Stimulated activated CD4-positive, alpha-beta T cell treated with anti-CD3 and anti-CD28 coated beads, Interleukin-15, amount 100 ng/mL, for 48 hours (primary cell): Measurements from ENCODE around the gene EYA2.

ENCODE experiments used
- DNase-seq, 2 donors: peaks; one replicate each; pipeline ENCODE4 v3.0.0-alpha.2; 2020; ENCODE audit warnings: low read depth in 2 of 2

Gene EYA2

DNA sequence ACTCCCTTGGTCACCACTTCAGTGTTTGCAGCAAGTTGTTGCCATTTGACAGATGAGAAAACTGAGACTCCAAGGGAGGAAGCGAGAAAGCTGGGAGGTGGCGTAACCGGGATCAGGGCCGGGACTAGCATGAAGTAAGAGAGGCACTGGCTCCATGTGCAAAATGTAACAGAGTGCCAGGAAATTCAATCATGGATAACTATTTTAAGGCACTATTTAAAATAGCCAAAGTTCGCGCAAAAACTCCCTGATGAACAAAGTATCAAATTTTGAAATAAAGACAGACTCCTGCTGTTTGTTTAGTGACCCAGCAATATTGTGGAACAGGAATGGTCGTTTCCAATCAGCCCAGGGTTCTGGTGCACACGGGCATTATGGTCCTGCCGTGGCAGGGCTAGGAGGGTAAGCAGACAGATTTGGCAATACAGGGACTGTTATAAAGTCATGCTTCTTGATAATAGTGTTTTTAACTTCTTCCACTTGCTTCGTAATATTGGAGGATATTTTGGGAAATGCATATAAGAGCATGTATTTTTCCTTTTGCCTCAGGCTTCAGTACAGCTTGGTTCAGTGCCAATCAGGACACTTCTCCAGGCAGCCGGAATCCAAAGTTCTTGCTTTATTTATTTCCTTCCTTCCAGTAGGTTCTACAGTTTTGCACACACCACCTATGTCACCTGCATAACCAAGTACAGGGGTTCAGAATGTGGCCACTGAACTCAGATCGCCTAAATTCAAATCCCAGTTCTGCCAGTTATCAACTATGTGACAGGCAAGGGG lies 141.6 kb downstream of the EYA2 start:
- no peak for DNase-seq

- no peak for DNase-seq
Measured at GRCh38 chr20:47038566-47039560, 144.2 kb downstream of the EYA2 start.

DNA sequence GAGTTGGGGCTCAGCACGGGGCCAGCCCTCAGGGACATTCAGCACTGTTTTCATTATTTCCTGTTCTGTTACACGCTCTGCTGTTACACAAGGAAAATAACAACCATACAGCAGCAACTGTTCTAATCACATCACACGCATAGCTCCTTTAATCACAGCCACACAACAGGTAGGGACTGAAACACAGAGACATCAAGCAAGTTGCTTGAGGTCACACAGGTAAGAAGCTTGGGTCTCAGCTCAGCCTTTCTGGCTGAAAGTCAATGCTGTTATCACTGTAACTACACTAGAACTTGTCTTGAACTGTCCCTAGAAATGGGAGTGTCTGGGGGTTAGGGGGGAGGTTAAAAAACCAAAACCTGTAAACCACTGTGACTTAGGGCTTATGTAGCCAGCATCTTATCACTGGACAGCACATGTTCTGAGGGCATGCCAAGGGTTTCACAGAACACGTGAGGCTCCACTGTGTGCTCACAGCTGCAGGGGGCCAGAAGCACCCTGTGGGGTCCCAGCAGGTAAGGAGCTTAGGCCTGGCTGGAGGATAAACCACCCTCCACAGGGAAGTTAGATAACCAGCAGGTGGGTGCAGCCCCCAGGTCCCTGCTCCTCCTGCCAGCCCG lies 146.0 kb downstream of the EYA2 start:
- DNase-seq, result no peak

DNA sequence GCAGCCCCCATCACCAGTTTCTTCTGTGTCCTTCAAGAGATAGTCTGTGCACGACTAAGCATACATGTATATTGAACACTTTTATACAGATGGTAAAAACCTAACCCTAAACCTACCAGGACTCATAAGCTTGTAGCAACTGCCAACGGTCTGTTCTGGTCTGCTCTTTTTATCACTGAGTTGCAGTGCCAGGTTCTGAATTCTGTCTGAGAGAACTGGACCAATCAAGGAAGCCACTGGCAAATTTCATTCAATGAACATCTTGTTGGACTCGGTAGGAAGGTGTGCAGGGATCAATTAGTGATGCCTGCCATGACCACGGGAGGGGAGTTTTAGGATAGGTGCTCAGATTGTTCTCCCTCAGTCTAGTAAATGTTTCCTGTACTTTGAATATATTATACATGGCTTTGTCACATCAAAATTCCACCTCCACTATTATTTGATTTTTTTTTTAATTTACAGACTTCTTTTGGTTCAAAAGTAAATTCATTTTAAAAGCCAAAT lies 146.8 kb downstream of the EYA2 start:
- no peak for DNase-seq

- DNase-seq, result no peak
Measured at GRCh38 chr20:47042464-47042863, 147.8 kb downstream of the EYA2 start.

- DNase-seq, result no peak
Measured at GRCh38 chr20:47043086-47043485, 148.4 kb downstream of the EYA2 start.

DNA sequence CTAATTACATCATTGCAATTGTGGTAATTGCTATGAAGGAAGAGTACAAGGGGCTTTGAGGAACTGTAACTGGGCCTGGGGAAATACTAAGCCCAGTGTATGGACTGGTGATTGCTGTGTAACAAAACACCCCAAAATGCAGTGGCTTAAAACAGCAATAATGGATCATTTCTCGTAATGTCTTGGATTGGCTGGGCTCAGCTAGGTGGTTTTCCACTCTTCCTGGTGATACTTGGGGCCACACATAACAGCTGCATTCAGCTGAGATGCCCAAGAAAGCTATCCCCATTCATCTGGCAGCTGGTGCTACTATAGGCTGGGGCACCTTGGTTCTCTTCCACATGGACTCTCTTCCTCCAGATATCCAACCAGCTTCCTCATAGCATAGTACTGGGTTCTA lies 150.3 kb downstream of the EYA2 start:
- DNase-seq, result no peak

- DNase-seq, result no peak
Measured at GRCh38 chr20:47048054-47048453, 153.4 kb downstream of the EYA2 start.

DNA sequence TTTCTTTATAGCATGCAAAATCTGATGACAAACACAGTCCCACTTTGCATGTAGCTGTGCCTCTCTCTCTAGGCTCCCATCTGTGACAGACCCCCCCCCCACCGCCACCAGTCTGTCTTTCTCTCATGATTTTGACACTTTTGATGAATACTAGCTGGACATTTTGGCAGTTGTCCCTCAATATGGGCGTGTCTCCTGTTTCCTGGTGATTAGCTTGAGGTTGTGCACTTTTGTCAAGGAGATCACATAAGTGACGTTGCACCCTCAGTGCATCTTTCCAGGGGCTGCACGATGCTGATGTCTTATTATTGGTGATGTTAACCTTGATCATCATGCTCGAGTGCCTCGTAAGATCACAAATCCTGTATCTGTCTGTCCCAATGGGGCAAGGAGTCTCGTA lies 155.1 kb downstream of the EYA2 start:
- no peak for DNase-seq

DNA sequence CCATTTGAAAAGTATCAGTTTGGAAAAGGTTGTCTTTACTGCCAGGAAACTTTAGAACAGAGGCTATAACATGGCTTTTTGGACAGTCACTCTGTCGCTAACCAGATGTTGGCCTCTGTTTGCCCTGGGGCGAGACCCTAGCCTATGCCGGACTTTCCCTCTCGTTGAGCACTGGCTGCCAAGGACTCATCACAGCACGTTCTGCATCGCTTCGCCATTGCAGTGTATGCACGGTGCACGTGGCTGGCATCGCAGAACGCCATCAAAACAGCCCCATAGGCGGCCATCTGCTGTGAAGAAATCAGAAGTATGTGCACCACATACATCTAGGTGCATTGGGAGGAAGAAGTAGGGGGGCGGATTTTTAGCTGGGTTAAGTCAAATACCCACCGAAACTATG lies 156.4 kb downstream of the EYA2 start:
- no peak for DNase-seq

DNA sequence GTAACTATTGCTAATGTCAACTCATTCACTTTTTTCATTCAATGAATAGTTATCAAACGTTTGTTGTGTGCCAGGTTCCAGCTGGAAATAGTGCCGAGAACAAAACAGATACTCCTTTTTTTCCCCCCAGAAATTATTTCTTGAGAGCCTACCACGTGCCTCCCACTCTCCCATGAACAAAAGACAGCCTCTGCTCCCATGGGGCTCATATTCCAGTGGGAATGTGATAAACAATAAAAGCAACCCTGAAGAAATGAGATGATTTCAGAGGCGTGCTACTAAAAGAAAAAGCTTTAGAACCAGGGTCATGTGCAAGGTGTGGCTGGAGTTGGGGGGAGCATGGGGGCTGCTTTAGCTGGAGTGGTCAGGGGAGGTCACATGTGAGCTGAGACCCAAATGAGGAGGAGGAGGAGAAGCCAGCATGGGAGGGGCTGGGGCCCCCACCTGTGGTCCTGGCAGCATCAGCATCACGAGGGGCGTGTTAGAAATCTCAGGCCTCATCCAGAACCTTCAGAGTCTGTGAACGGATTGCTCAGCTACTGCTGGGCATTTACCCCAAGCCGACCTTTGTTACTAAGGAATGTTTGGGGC lies 157.4 kb downstream of the EYA2 start:
- no peak for DNase-seq

DNA sequence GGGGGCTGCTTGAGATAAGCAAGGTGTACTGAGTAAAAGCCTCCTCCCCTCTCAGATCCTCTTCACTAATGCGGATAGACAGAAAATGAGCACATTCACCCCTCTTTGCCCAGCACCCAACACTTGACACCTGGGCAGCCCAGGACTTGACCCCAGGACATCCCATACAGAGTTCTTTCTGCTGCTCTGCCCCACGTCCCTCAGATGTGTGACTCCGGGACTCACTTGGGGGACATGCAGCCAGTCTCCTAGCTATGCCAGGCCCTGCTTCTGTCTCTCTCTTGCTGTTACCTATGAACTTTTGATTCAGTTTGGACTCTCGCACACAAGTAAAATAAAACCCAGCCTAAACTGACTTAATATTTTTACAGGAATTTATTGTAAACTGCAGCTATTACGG lies 159.9 kb downstream of the EYA2 start:
- DNase-seq, result no peak

DNA sequence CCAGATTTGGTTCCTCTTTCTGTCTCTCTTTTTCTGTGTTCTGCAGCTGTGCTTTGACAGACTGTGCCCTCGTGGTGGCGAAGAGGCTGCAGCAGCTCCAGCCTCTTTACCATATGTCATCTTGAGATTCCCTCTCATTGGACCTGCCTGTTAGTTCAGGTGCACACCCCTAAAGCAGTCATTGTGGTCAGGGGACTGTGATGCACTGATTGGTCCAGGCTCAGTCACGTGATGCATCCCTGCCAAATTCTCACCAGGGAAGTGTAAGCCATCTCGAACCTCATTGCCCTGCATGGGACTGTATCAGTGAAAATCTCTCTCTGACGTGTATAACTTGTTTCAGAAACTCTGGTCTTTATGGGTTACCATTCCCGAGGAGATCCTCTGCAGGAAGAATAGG lies 160.3 kb downstream of the EYA2 start:
- no peak for DNase-seq

- DNase-seq, result no peak
Measured at GRCh38 chr20:47055699-47056369, 161.2 kb downstream of the EYA2 start.

GRCh38 chr20:47057661-47058060 lies 163.0 kb downstream of the EYA2 start:
- no peak for DNase-seq

GRCh38 chr20:47058236-47058635 lies 163.6 kb downstream of the EYA2 start:
- no peak for DNase-seq

GRCh38 chr20:47059536-47059935 lies 164.9 kb downstream of the EYA2 start:
- DNase-seq, result no peak

DNA sequence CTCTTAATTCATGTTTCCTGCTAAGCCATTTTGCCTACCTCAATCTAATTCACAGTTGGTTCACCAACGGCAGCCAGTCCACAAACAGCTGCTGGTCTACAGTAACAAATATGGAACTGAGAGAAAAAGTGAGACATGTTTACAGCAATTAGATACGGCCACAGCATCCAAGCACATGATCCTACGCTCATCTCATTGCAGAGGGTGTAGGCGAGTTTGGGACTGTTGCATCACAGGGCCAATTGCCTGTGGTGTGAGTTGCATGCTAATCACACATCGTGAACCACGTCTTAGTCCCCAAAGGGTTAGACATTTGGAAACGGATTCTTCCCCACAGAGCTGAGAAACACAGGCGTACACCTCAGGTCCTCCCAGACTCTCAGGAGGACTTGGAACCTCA lies 166.9 kb downstream of the EYA2 start:
- no peak for DNase-seq

GRCh38 chr20:47062226-47062890 lies 167.7 kb downstream of the EYA2 start:
- DNase-seq, result no peak

- no peak for DNase-seq
Measured at GRCh38 chr20:47063407-47063806, 168.8 kb downstream of the EYA2 start.

- DNase-seq, result no peak
Measured at GRCh38 chr20:47063808-47064207, 169.2 kb downstream of the EYA2 start.
